Measurements from ENCODE around the gene WDR37.

The WDR37 gene

GRCh38 chr10:1162481-1163203, 106.5 kb downstream of the WDR37 start:
- Histone ChIP-seq H3K27me3 (replicated peaks in 2 of 5; ENCODE audit: control insufficient read depth in 4 of 5, insufficient read depth in 5 of 5, low read length in 4 of 5) (peaks cover 0 to 13% (median 0%) of the 10 kb centered on the region in 5 experiments), H3K27ac (ENCODE audit: insufficient read depth in 1 of 2, low read depth in 1 of 2, low read length in 2 of 2, poor library complexity in 1 of 2, severe bottlenecking in 2 of 2) (no peak overlapping the region), H3K4me1 (ENCODE audit: control extremely low read depth in 1 of 4, control insufficient read depth in 4 of 4, insufficient read depth in 4 of 4, low read length in 3 of 4) (no peaks in the 10 kb centered on the region), H3K9me3 (ENCODE audit: control extremely low read depth in 1 of 5, control insufficient read depth in 4 of 5, insufficient read depth in 2 of 5, low read depth in 1 of 5, low read length in 4 of 5) (peaks cover 0 to 4% (median 0%) of the 10 kb centered on the region in 5 experiments), H3K36me3 (ENCODE audit: control insufficient read depth in 4 of 4, insufficient read depth in 4 of 4, low read length in 3 of 4) (no peaks in the 10 kb centered on the region), H3K4me3 (ENCODE audit: control insufficient read depth in 1 of 7, extremely low read depth in 1 of 7, insufficient read depth in 4 of 7, low read depth in 2 of 7, low read length in 6 of 7) (no peak overlapping the region)
- WGBS (ENCODE audit: insufficient coverage) = 86% methylated on average over 9 of the region's 13 CpGs
- CTCF ChIA-PET = no interaction called here
- no peak for DNase-seq
- POLR2A ChIA-PET = no interaction called here

DNA sequence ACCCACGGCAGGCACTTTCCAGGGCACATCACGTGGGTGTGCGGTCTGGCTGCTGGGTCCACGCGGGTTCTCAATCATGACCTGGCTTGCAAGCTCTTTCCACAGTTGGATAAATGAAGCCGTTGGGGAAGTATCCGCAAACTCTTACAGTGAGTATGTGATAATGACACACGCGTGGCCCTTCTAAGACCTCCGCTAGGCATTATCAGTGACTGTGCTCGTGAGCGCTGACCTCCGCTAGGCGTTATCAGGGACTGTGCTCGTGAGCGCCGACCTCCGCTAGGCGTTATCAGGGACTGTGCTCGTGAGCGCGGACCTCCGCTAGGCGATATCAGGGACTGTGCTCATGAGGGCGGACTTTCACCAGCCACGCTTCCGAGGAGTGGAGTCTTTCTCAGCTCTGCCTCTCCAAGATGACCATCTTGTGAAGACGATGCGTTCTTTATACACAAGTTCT, 107.0 kb downstream of the WDR37 start:
- Histone ChIP-seq H3K27ac (ENCODE audit: insufficient read depth in 1 of 2, low read depth in 1 of 2, low read length in 2 of 2, poor library complexity in 1 of 2, severe bottlenecking in 2 of 2) (no peak overlapping the region), H3K27me3 (replicated peaks in 2 of 5; ENCODE audit: control insufficient read depth in 4 of 5, insufficient read depth in 5 of 5, low read length in 4 of 5) (peaks cover 0 to 13% (median 0%) of the 10 kb centered on the region in 5 experiments), H3K36me3 (ENCODE audit: control insufficient read depth in 4 of 4, insufficient read depth in 4 of 4, low read length in 3 of 4) (no peaks in the 10 kb centered on the region), H3K9me3 (ENCODE audit: control extremely low read depth in 1 of 5, control insufficient read depth in 4 of 5, insufficient read depth in 2 of 5, low read depth in 1 of 5, low read length in 4 of 5) (peaks cover 0 to 4% (median 0%) of the 10 kb centered on the region in 5 experiments), H3K4me1 (ENCODE audit: control extremely low read depth in 1 of 4, control insufficient read depth in 4 of 4, insufficient read depth in 4 of 4, low read length in 3 of 4) (no peaks in the 10 kb centered on the region), H3K4me3 (ENCODE audit: control insufficient read depth in 1 of 7, extremely low read depth in 1 of 7, insufficient read depth in 4 of 7, low read depth in 2 of 7, low read length in 6 of 7) (no peak overlapping the region)
- POLR2A ChIA-PET = no interaction called here
- no peak for DNase-seq
- CTCF ChIA-PET = no interaction called here
- 97% methylated on average over 26 of the region's 29 CpGs for WGBS (ENCODE audit: insufficient coverage)

GRCh38 chr10:1163831-1164230, 107.6 kb downstream of the WDR37 start:
- H3K27me3 ChIP-seq (replicated peaks in 2 of 5; ENCODE audit: control insufficient read depth in 4 of 5, insufficient read depth in 5 of 5, low read length in 4 of 5) = peaks cover 0 to 13% (median 0%) of the 10 kb centered on the region in 5 experiments
- no peaks in the 10 kb centered on the region for H3K4me1 ChIP-seq (ENCODE audit: control extremely low read depth in 1 of 4, control insufficient read depth in 4 of 4, insufficient read depth in 4 of 4, low read length in 3 of 4)
- H3K4me3 ChIP-seq (ENCODE audit: control insufficient read depth in 1 of 7, extremely low read depth in 1 of 7, insufficient read depth in 4 of 7, low read depth in 2 of 7, low read length in 6 of 7) = no peak overlapping the region
- H3K9me3 ChIP-seq (ENCODE audit: control extremely low read depth in 1 of 5, control insufficient read depth in 4 of 5, insufficient read depth in 2 of 5, low read depth in 1 of 5, low read length in 4 of 5) = peaks cover 0 to 4% (median 0%) of the 10 kb centered on the region in 5 experiments
- DNase-seq = no peak
- no peak overlapping the region for H3K27ac ChIP-seq (ENCODE audit: insufficient read depth in 1 of 2, low read depth in 1 of 2, low read length in 2 of 2, poor library complexity in 1 of 2, severe bottlenecking in 2 of 2)
- POLR2A ChIA-PET = no interaction called here
- CTCF ChIA-PET = no interaction called here
- 93% methylated on average over 2 of the region's 5 CpGs for WGBS (ENCODE audit: insufficient coverage)
- H3K36me3 ChIP-seq (ENCODE audit: control insufficient read depth in 4 of 4, insufficient read depth in 4 of 4, low read length in 3 of 4) = no peaks in the 10 kb centered on the region

- H3K4me3 ChIP-seq (ENCODE audit: control insufficient read depth in 1 of 7, extremely low read depth in 1 of 7, insufficient read depth in 4 of 7, low read depth in 2 of 7, low read length in 6 of 7) = no peak overlapping the region
- H3K27me3 ChIP-seq (replicated peaks in 2 of 5; ENCODE audit: control insufficient read depth in 4 of 5, insufficient read depth in 5 of 5, low read length in 4 of 5) = peaks cover 0 to 13% (median 0%) of the 10 kb centered on the region in 5 experiments
- WGBS (ENCODE audit: insufficient coverage) = 90% methylated on average over 11 of the region's 15 CpGs
- CTCF ChIA-PET = no interaction called here
- H3K9me3 ChIP-seq (ENCODE audit: control extremely low read depth in 1 of 5, control insufficient read depth in 4 of 5, insufficient read depth in 2 of 5, low read depth in 1 of 5, low read length in 4 of 5) = peaks cover 0 to 4% (median 0%) of the 10 kb centered on the region in 5 experiments
- H3K4me1 ChIP-seq (ENCODE audit: control extremely low read depth in 1 of 4, control insufficient read depth in 4 of 4, insufficient read depth in 4 of 4, low read length in 3 of 4) = no peaks in the 10 kb centered on the region
- POLR2A ChIA-PET = no interaction called here
- no peak overlapping the region for H3K27ac ChIP-seq (ENCODE audit: insufficient read depth in 1 of 2, low read depth in 1 of 2, low read length in 2 of 2, poor library complexity in 1 of 2, severe bottlenecking in 2 of 2)
- H3K36me3 ChIP-seq (ENCODE audit: control insufficient read depth in 4 of 4, insufficient read depth in 4 of 4, low read length in 3 of 4) = no peaks in the 10 kb centered on the region
- no peak for DNase-seq
These were observed 110.1 kb downstream of the WDR37 start for GRCh38 chr10:1166101-1166827.

DNA sequence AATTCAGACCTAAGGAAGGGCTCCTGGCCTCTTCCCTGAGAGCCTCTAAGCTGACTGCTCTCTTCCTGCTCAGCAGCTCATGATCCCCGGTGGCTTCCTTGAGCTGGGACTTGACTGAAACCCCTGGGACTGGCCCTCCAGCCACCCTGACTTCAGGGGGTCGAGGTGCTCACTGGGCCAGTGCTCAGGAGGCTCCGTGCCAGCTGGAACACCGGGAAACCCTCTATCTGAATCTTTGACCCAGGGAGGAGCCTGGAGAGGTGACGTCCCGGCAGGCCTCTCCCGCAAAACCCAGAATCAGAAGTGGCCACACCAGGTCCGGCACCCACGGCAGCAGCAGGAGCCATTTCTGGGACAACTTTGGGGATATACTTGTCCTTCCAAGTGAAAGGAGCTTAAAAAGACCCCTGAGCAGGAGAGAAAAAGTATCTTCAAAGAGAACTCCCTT, 110.7 kb downstream of the WDR37 start:
- Histone ChIP-seq H3K27ac (ENCODE audit: insufficient read depth in 1 of 2, low read depth in 1 of 2, low read length in 2 of 2, poor library complexity in 1 of 2, severe bottlenecking in 2 of 2) (no peak overlapping the region), H3K27me3 (replicated peaks in 2 of 5; ENCODE audit: control insufficient read depth in 4 of 5, insufficient read depth in 5 of 5, low read length in 4 of 5) (peaks cover 0 to 17% (median 0%) of the 10 kb centered on the region in 5 experiments), H3K4me3 (ENCODE audit: control insufficient read depth in 1 of 7, extremely low read depth in 1 of 7, insufficient read depth in 4 of 7, low read depth in 2 of 7, low read length in 6 of 7) (no peak overlapping the region), H3K9me3 (ENCODE audit: control extremely low read depth in 1 of 5, control insufficient read depth in 4 of 5, insufficient read depth in 2 of 5, low read depth in 1 of 5, low read length in 4 of 5) (peaks cover 0 to 4% (median 0%) of the 10 kb centered on the region in 5 experiments), H3K4me1 (ENCODE audit: control extremely low read depth in 1 of 4, control insufficient read depth in 4 of 4, insufficient read depth in 4 of 4, low read length in 3 of 4) (no peaks in the 10 kb centered on the region), H3K36me3 (ENCODE audit: control insufficient read depth in 4 of 4, insufficient read depth in 4 of 4, low read length in 3 of 4) (no peaks in the 10 kb centered on the region)
- ChIA-PET CTCF (no interaction called here), POLR2A (no interaction called here)
- WGBS (ENCODE audit: insufficient coverage) = 98% methylated on average over 9 of the region's 9 CpGs
- DNase-seq = no peak

DNA sequence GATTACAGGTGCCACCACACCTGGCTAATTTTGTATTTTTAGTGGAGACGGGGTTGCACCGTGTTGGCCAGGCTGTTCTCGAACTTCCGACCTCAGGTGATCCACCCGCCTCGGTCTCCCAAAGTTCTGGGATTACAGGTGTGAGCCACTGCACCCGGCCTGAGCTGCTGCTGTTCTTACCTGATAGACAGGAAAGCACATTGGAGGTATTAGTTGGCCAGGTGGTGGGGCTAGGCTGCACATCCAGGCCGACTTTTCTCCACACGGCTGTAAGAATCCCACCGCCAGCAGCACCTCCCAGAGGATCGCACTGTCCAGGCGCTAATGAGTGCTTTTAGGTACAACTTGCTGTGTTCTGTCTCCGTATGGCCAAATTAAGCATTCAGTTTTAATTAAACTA, 112.6 kb downstream of the WDR37 start:
- no peak for DNase-seq
- peaks cover 0 to 24% (median 0%) of the 10 kb centered on the region in 5 experiments for H3K27me3 ChIP-seq (replicated peaks in 2 of 5; ENCODE audit: control insufficient read depth in 4 of 5, insufficient read depth in 5 of 5, low read length in 4 of 5)
- WGBS (ENCODE audit: insufficient coverage) = 92% methylated on average over 13 of the region's 13 CpGs
- POLR2A ChIA-PET = no interaction called here
- no peaks in the 10 kb centered on the region for H3K4me1 ChIP-seq (ENCODE audit: control extremely low read depth in 1 of 4, control insufficient read depth in 4 of 4, insufficient read depth in 4 of 4, low read length in 3 of 4)
- CTCF ChIA-PET = no interaction called here
- no peak overlapping the region for H3K27ac ChIP-seq (ENCODE audit: insufficient read depth in 1 of 2, low read depth in 1 of 2, low read length in 2 of 2, poor library complexity in 1 of 2, severe bottlenecking in 2 of 2)
- peaks cover 0 to 4% (median 0%) of the 10 kb centered on the region in 5 experiments for H3K9me3 ChIP-seq (ENCODE audit: control extremely low read depth in 1 of 5, control insufficient read depth in 4 of 5, insufficient read depth in 2 of 5, low read depth in 1 of 5, low read length in 4 of 5)
- no peaks in the 10 kb centered on the region for H3K36me3 ChIP-seq (ENCODE audit: control insufficient read depth in 4 of 4, insufficient read depth in 4 of 4, low read length in 3 of 4)
- H3K4me3 ChIP-seq (ENCODE audit: control insufficient read depth in 1 of 7, extremely low read depth in 1 of 7, insufficient read depth in 4 of 7, low read depth in 2 of 7, low read length in 6 of 7) = no peak overlapping the region
